A549 (cell line): Measurements from ENCODE around the gene KIF26A. TPM values are rescaled to one million over a fixed set of nuclear protein-coding genes. Genes with fewer than 3 reads are reported as not detected.

Experiments used
- ATAC-seq, 2 experiments: fragments of 200-7000 bp in 1 of 2; fragments of >200 bp in 1 of 2; cut with Nextera tagmentation in 1 of 2; cut with Tn5 transposase in 1 of 2; 3 replicates each; pipeline versions ENCODE4 v1.8.0 to v1.9.1; 2018 to 2020; ENCODE audit warnings: mild to moderate bottlenecking in 1 of 2, moderate library complexity in 1 of 2
- CTCF ChIA-PET: fragments of 300-600 bp; sonication (Branson Sonifier 250); formaldehyde crosslinking; extraction: SDS; loops from one replicate; lab custom pipeline; 2021; ENCODE audit warnings: antibody characterized with exemption, inconsistent platforms; lab: Yijun Ruan, JAX
- POLR2A ChIA-PET: fragments of 350-600 bp; formaldehyde crosslinking; extraction: SDS; loops from one replicate; lab custom pipeline; 2021; ENCODE audit warnings: antibody characterized with exemption, inconsistent platforms; lab: Yijun Ruan, JAX
- DNase-seq, 2 experiments: peaks; one replicate each; pipeline versions ENCODE4 v3.0.0 to v3.0.0-alpha.2; 2011 to 2016; ENCODE audit warnings: low read depth in 1 of 2, low spot score in 1 of 2
- FAIRE-seq: peaks from 2 replicates; lab custom pipeline; 2011; peaks lifted over from hg19 to GRCh38; lab: Jason Lieb, UNC
- H3K27ac ChIP-seq, 2 experiments: fragments of >200 bp; sonication (Bioruptor Twin); formaldehyde crosslinking; 3 replicates each; pipeline ENCODE4 v1.5.1; 2016 to 2017
- H3K4me1 ChIP-seq: fragments of >200 bp; sonication (Bioruptor Twin); formaldehyde crosslinking; 3 replicates; pipeline ENCODE4 v1.6.1; 2016
- H3K4me2 ChIP-seq: fragments of >200 bp; sonication (Bioruptor Twin); formaldehyde crosslinking; 3 replicates; pipeline ENCODE4 v1.6.1; 2016
- H3K4me3 ChIP-seq: fragments of >200 bp; sonication (Bioruptor Twin); formaldehyde crosslinking; 3 replicates; pipeline ENCODE4 v1.5.1; 2016
- H3K9me3 ChIP-seq: fragments of >200 bp; sonication (Bioruptor Twin); formaldehyde crosslinking; 3 replicates; pipeline ENCODE4 v1.6.1; 2016
- CEBPB ChIP-seq, 2 experiments: fragments of >200 bp in 1 of 2; sonication (Bioruptor Twin) in 1 of 2; formaldehyde crosslinking in 1 of 2; IDR thresholded peaks; 2 replicates each; pipeline ENCODE4 v1.6.1; 2012 to 2016
- CTCF ChIP-seq: fragments of >200 bp; sonication (Bioruptor Twin); formaldehyde crosslinking; IDR thresholded peaks from 3 replicates; pipeline ENCODE4 v1.5.1; 2016
- E2F6 ChIP-seq: IDR thresholded peaks from 2 replicates; pipeline ENCODE4 v1.6.1; 2012; ENCODE audit warnings: low read depth, borderline replicate concordance
- EHMT2 ChIP-seq: fragments of 200-600 bp; sonication (generic); IDR thresholded peaks from 2 replicates; pipeline ENCODE4 v1.6.1; 2016; ENCODE audit warnings: antibody characterized with exemption, low read depth, mild to moderate bottlenecking, moderate library complexity
- ESRRA ChIP-seq: fragments of 150-350 bp; IDR thresholded peaks from 2 replicates; pipeline ENCODE4 v1.6.1; 2014; ENCODE audit warnings: mild to moderate bottlenecking, low read length, borderline replicate concordance
- FOSB ChIP-seq: fragments of 250-450 bp; sonication (Bioruptor Pico); IDR thresholded peaks from 2 replicates; pipeline ENCODE4 v1.5.0; 2020; ENCODE audit warnings: mild to moderate bottlenecking, moderate library complexity
- FOXS1 ChIP-seq: fragments of 250-450 bp; sonication (Bioruptor Pico); IDR thresholded peaks from 2 replicates; pipeline ENCODE4 v1.5.0; 2020; ENCODE audit warnings: mild to moderate bottlenecking, moderate library complexity
- GATA3 ChIP-seq: IDR thresholded peaks from 2 replicates; pipeline ENCODE4 v1.6.1; 2012; ENCODE audit warnings: borderline replicate concordance
- HDAC2 ChIP-seq: fragments of 200-600 bp; sonication (generic); IDR thresholded peaks from 2 replicates; pipeline ENCODE4 v1.6.1; 2016
- HOXA7 ChIP-seq: fragments of 250-450 bp; sonication (Bioruptor Pico); IDR thresholded peaks from 2 replicates; pipeline ENCODE4 v1.5.0; 2020; ENCODE audit warnings: mild to moderate bottlenecking, moderate library complexity
- HOXB5 ChIP-seq: fragments of 250-450 bp; sonication (Bioruptor Pico); IDR thresholded peaks from 2 replicates; pipeline ENCODE4 v1.5.0; 2020; ENCODE audit warnings: mild to moderate bottlenecking, moderate library complexity
- JUNB ChIP-seq: fragments of >200 bp; sonication (Bioruptor Twin); formaldehyde crosslinking; IDR thresholded peaks from 2 replicates; pipeline ENCODE4 v1.6.1; 2016
- KDM1A ChIP-seq: fragments of 200-600 bp; sonication (generic); IDR thresholded peaks from 2 replicates; pipeline ENCODE4 v1.6.1; 2016; ENCODE audit warnings: low read depth, mild to moderate bottlenecking
- KDM5A ChIP-seq: fragments of 200-600 bp; sonication (generic); IDR thresholded peaks from 2 replicates; pipeline ENCODE4 v1.6.1; 2016; ENCODE audit warnings: antibody characterized with exemption, mild to moderate bottlenecking
- MYC ChIP-seq: IDR thresholded peaks from 2 replicates; pipeline ENCODE4 v1.6.1; 2012; ENCODE audit warnings: mild to moderate bottlenecking, inconsistent platforms, low read length, improper control_type of control experiment, borderline replicate concordance
- PHF8 ChIP-seq: fragments of 200-600 bp; sonication (generic); IDR thresholded peaks from 2 replicates; pipeline ENCODE4 v1.6.1; 2016; ENCODE audit warnings: low read depth, mild to moderate bottlenecking, antibody characterized with exemption, moderate library complexity, borderline replicate concordance
- POLR2AphosphoS2 ChIP-seq: conservative IDR thresholded peaks from 2 replicates; pipeline ENCODE4 v1.6.1; 2012; ENCODE audit warnings: low read length, improper control_type of control experiment, inconsistent platforms
- RARB ChIP-seq: fragments of 250-450 bp; sonication (Bioruptor Pico); IDR thresholded peaks from 2 replicates; pipeline ENCODE4 v1.8.0; 2021; ENCODE audit warnings: mild to moderate bottlenecking, moderate library complexity
- TFCP2L1 ChIP-seq: fragments of 250-450 bp; sonication (Bioruptor Pico); IDR thresholded peaks from 2 replicates; pipeline ENCODE4 v1.5.0; 2021; ENCODE audit warnings: mild to moderate bottlenecking
- TP53 ChIP-seq: fragments of 250-450 bp; sonication (Bioruptor Pico); IDR thresholded peaks from 2 replicates; pipeline ENCODE4 v1.5.0; 2021; ENCODE audit warnings: mild to moderate bottlenecking, moderate library complexity
- ZNF302 ChIP-seq: fragments of 250-450 bp; sonication (Bioruptor Pico); IDR thresholded peaks from 2 replicates; pipeline ENCODE4 v1.9.0; 2021; ENCODE audit warnings: inconsistent platforms, mild to moderate bottlenecking, moderate library complexity
- WGBS: methylation state at CpG from one replicate; pipeline ENCODE4 v1.1.6; 2017; ENCODE audit errors: missing lambda C conversion rate; 5-methylcytosine and 5-hydroxymethylcytosine counted together
- polyA plus RNA-seq, 4 experiments: library from polyadenylated mRNA; depleted of rRNA in 3 of 4; stranded (reverse); fragments of >200 nt; fragmentation: RNase III in 1 of 4; extraction: RNeasy Plus Mini Kit Qiagen cat#74134 plus additional on column Dnase treatment in 1 of 4; gene quantifications; 2 replicates in 3 of 4; 3 replicates in 1 of 4; pipeline ENCODE4 v1.2.3, GENCODE V29; 2011 to 2017
- TF ChIP-seq, protein P1 (sequence below): IDR thresholded peaks from 2 replicates; pipeline ENCODE4 v1.6.1; 2012
- TF ChIP-seq, protein P2 (sequence below): fragments of 150-350 bp; IDR thresholded peaks from 2 replicates; pipeline ENCODE4 v1.6.1; 2014; ENCODE audit warnings: low read depth, mild to moderate bottlenecking, low read length
- TF ChIP-seq, protein P3 (sequence below): fragments of >200 bp; sonication (Bioruptor Twin); formaldehyde crosslinking; IDR thresholded peaks from 2 replicates; pipeline ENCODE4 v1.6.1; 2016
- TF ChIP-seq, protein P4 (sequence below): fragments of 250-450 bp; sonication (Bioruptor Pico); IDR thresholded peaks from 2 replicates; pipeline ENCODE4 v1.5.0; 2020; ENCODE audit warnings: low read depth, mild to moderate bottlenecking, moderate library complexity

KIF26A gene
- polyA plus RNA-seq, 2 of the 4 experiments (the other 2 are of a cell fraction): 0.28 to 2.3 TPM

GRCh38 chr14:104210817-104211195 lies 72.4 kb downstream of the KIF26A start:
- DNase-seq (no peak), ATAC-seq (no peak), FAIRE-seq (no peak)
- ChIA-PET CTCF (interaction anchor here (1.0 kb wide), 1 partner anchor 13 kb away, joined by 5 read pairs; no protein-coding TSS in a partner anchor), POLR2A (no interaction called here)
- TF ChIP-seq HDAC2: no peak
- TF ChIP-seq KDM1A: no peak
- no peak for TF ChIP-seq RARB
- TF ChIP-seq, protein P1, sequence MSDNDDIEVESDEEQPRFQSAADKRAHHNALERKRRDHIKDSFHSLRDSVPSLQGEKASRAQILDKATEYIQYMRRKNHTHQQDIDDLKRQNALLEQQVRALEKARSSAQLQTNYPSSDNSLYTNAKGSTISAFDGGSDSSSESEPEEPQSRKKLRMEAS: no peak
- no peak for TF ChIP-seq PHF8
- no peak for TF ChIP-seq CEBPB (IDR thresholded peaks at IDR 0.05)
- no peak for TF ChIP-seq E2F6
- TF ChIP-seq HOXA7 (CRISPR knock-in tag): no peak
- no peak for TF ChIP-seq GATA3
- no peak for TF ChIP-seq KDM5A
- no peak for TF ChIP-seq FOXS1 (CRISPR knock-in tag)
- TF ChIP-seq, protein P2, sequence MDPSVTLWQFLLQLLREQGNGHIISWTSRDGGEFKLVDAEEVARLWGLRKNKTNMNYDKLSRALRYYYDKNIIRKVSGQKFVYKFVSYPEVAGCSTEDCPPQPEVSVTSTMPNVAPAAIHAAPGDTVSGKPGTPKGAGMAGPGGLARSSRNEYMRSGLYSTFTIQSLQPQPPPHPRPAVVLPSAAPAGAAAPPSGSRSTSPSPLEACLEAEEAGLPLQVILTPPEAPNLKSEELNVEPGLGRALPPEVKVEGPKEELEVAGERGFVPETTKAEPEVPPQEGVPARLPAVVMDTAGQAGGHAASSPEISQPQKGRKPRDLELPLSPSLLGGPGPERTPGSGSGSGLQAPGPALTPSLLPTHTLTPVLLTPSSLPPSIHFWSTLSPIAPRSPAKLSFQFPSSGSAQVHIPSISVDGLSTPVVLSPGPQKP: no peak
- TF ChIP-seq TP53 (CRISPR knock-in tag): no peak
- TF ChIP-seq CTCF: no peak
- TF ChIP-seq ESRRA: no peak
- TF ChIP-seq FOSB: no peak
- no peak for TF ChIP-seq TFCP2L1 (CRISPR knock-in tag)
- TF ChIP-seq, protein P3, sequence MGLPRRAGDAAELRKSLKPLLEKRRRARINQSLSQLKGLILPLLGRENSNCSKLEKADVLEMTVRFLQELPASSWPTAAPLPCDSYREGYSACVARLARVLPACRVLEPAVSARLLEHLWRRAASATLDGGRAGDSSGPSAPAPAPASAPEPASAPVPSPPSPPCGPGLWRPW: no peak
- Histone ChIP-seq H3K27ac (no peak overlapping the region), H3K4me2 (no peak overlapping the region), H3K4me3 (no peak overlapping the region), H3K4me1 (no peaks in the 10 kb centered on the region), H3K9me3 (no peaks in the 10 kb centered on the region)
- WGBS: 61% methylated on average over 9 of the region's 11 CpGs

DNA sequence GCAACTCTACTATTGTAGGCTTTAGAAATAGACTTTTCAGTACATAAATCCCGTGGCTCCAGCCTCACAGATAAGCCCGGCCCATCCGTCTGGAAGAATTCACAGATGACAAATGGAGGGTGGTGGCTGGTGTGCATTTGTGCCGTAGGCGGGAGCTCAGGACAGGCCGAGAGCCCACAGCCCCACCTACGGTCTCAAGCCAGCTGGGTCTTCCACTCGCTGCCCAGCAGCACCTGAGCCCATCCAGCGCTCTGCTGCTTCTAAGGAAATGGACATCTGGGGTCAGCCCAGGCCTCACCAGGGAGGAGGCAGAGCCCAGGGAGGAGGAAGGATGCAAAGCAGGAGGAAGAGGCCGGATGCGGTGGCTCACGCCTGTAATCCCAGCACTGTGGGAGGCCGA lies 72.8 kb downstream of the KIF26A start:
- FAIRE-seq: no peak
- ATAC-seq: no peak
- CTCF ChIA-PET: interaction anchor here (1.0 kb wide), 1 partner anchor 12 kb away, joined by 5 read pairs; no protein-coding TSS in a partner anchor
- POLR2A ChIA-PET: no interaction called here
- Histone ChIP-seq H3K4me3 (no peak overlapping the region), H3K4me1 (no peaks in the 10 kb centered on the region), H3K27ac (no peak overlapping the region), H3K9me3 (no peaks in the 10 kb centered on the region), H3K4me2 (no peak overlapping the region)
- DNase-seq: no peak
- 56% methylated on average over 12 of the region's 13 CpGs for WGBS
- TF ChIP-seq ESRRA: no peak
- TF ChIP-seq JUNB: no peak
- TF ChIP-seq, protein P4, sequence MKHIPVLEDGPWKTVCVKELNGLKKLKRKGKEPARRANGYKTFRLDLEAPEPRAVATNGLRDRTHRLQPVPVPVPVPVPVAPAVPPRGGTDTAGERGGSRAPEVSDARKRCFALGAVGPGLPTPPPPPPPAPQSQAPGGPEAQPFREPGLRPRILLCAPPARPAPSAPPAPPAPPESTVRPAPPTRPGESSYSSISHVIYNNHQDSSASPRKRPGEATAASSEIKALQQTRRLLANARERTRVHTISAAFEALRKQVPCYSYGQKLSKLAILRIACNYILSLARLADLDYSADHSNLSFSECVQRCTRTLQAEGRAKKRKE: no peak
- TF ChIP-seq HOXA7 (CRISPR knock-in tag): no peak
- no peak for TF ChIP-seq POLR2AphosphoS2
- no peak for TF ChIP-seq MYC
- TF ChIP-seq ZNF302 (CRISPR knock-in tag): no peak
- no peak for TF ChIP-seq EHMT2
- TF ChIP-seq HOXB5: no peak
- TF ChIP-seq RARB: no peak
